ENCODE measurements around the gene SFXN5. TPM values are rescaled to one million over a fixed set of nuclear protein-coding genes. Genes with fewer than 3 reads are reported as not detected.

The SFXN5 gene
- total and polyA plus RNA-seq, 2 donors (not counting 1 experiment from before 2014, with no cell fraction given): 5.8 to 13.9 TPM

GRCh38 chr2:72952961-72953360, 118.6 kb downstream of the SFXN5 start:
- Histone ChIP-seq H4K20me1 (ENCODE audit: control insufficient read depth, extremely low read depth, insufficient read depth, low read length) (no peaks in the 10 kb centered on the region), H3K9me3 (ENCODE audit: control insufficient read depth, insufficient read depth, low read depth, low read length) (no peaks in the 10 kb centered on the region), H3K4me1 (ENCODE audit: control insufficient read depth, extremely low read depth, insufficient read depth, low read length) (no peaks in the 10 kb centered on the region), H3K79me2 (ENCODE audit: control insufficient read depth, insufficient read depth, low read length) (no peaks in the 10 kb centered on the region), H3K4me3 (replicated peaks in 1 of 4; ENCODE audit: control extremely low read depth in 1 of 4, insufficient read depth in 1 of 4, low read depth in 3 of 4, low read length in 4 of 4) (no peak overlapping the region), H3K4me2 (ENCODE audit: extremely low read depth, insufficient read depth, low read length) (no peak overlapping the region), H3K9ac (ENCODE audit: insufficient read depth, low read length) (no peak overlapping the region), H3K36me3 (ENCODE audit: control insufficient read depth, insufficient read depth, low read length) (no peaks in the 10 kb centered on the region), H3K27ac (ENCODE audit: insufficient read depth, low read length) (no peak overlapping the region), H2AFZ (ENCODE audit: low read length) (no peak overlapping the region), H3K27me3 (ENCODE audit: control insufficient read depth, insufficient read depth, low read length) (no peaks in the 10 kb centered on the region)
- TF ChIP-seq EZH2 (IDR thresholded peaks at IDR 0.05; ENCODE audit: low read length, missing control alignments): no peak
- TF ChIP-seq, protein P1, sequence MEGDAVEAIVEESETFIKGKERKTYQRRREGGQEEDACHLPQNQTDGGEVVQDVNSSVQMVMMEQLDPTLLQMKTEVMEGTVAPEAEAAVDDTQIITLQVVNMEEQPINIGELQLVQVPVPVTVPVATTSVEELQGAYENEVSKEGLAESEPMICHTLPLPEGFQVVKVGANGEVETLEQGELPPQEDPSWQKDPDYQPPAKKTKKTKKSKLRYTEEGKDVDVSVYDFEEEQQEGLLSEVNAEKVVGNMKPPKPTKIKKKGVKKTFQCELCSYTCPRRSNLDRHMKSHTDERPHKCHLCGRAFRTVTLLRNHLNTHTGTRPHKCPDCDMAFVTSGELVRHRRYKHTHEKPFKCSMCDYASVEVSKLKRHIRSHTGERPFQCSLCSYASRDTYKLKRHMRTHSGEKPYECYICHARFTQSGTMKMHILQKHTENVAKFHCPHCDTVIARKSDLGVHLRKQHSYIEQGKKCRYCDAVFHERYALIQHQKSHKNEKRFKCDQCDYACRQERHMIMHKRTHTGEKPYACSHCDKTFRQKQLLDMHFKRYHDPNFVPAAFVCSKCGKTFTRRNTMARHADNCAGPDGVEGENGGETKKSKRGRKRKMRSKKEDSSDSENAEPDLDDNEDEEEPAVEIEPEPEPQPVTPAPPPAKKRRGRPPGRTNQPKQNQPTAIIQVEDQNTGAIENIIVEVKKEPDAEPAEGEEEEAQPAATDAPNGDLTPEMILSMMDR (conservative IDR thresholded peaks at IDR 0.05 in 1 of 2, IDR thresholded peaks at IDR 0.05 in 1 of 2; ENCODE audit: low read depth in 1 of 2, low read length in 2 of 2): no peak
- DNase-seq (ENCODE audit: low read depth in 2 of 2): no peak

GRCh38 chr2:72952110-72952823, 119.2 kb downstream of the SFXN5 start:
- Histone ChIP-seq H3K9me3 (ENCODE audit: control insufficient read depth, insufficient read depth, low read depth, low read length) (no peaks in the 10 kb centered on the region), H3K4me1 (ENCODE audit: control insufficient read depth, extremely low read depth, insufficient read depth, low read length) (no peaks in the 10 kb centered on the region), H3K27ac (ENCODE audit: insufficient read depth, low read length) (no peak overlapping the region), H3K4me3 (replicated peaks in 1 of 4; ENCODE audit: control extremely low read depth in 1 of 4, insufficient read depth in 1 of 4, low read depth in 3 of 4, low read length in 4 of 4) (no peak overlapping the region), H3K4me2 (ENCODE audit: extremely low read depth, insufficient read depth, low read length) (no peak overlapping the region), H3K79me2 (ENCODE audit: control insufficient read depth, insufficient read depth, low read length) (no peaks in the 10 kb centered on the region), H3K27me3 (ENCODE audit: control insufficient read depth, insufficient read depth, low read length) (no peaks in the 10 kb centered on the region), H4K20me1 (ENCODE audit: control insufficient read depth, extremely low read depth, insufficient read depth, low read length) (no peaks in the 10 kb centered on the region), H3K36me3 (ENCODE audit: control insufficient read depth, insufficient read depth, low read length) (no peaks in the 10 kb centered on the region), H2AFZ (ENCODE audit: low read length) (no peak overlapping the region), H3K9ac (ENCODE audit: insufficient read depth, low read length) (no peak overlapping the region)
- no peak for DNase-seq (ENCODE audit: low read depth in 2 of 2)
- TF ChIP-seq EZH2 (IDR thresholded peaks at IDR 0.05; ENCODE audit: low read length, missing control alignments): no peak
- TF ChIP-seq, protein P1 (conservative IDR thresholded peaks at IDR 0.05 in 1 of 2, IDR thresholded peaks at IDR 0.05 in 1 of 2; ENCODE audit: low read depth in 1 of 2, low read length in 2 of 2): no peak

- Histone ChIP-seq H3K27me3 (ENCODE audit: control insufficient read depth, insufficient read depth, low read length) (no peaks in the 10 kb centered on the region), H3K36me3 (ENCODE audit: control insufficient read depth, insufficient read depth, low read length) (no peaks in the 10 kb centered on the region), H3K4me1 (ENCODE audit: control insufficient read depth, extremely low read depth, insufficient read depth, low read length) (no peaks in the 10 kb centered on the region), H3K27ac (ENCODE audit: insufficient read depth, low read length) (no peak overlapping the region), H3K9me3 (ENCODE audit: control insufficient read depth, insufficient read depth, low read depth, low read length) (no peaks in the 10 kb centered on the region), H3K9ac (ENCODE audit: insufficient read depth, low read length) (no peak overlapping the region), H2AFZ (ENCODE audit: low read length) (no peak overlapping the region), H3K4me3 (replicated peaks in 1 of 4; ENCODE audit: control extremely low read depth in 1 of 4, insufficient read depth in 1 of 4, low read depth in 3 of 4, low read length in 4 of 4) (no peak overlapping the region), H3K79me2 (ENCODE audit: control insufficient read depth, insufficient read depth, low read length) (no peaks in the 10 kb centered on the region), H3K4me2 (ENCODE audit: extremely low read depth, insufficient read depth, low read length) (no peak overlapping the region), H4K20me1 (ENCODE audit: control insufficient read depth, extremely low read depth, insufficient read depth, low read length) (no peaks in the 10 kb centered on the region)
- TF ChIP-seq, protein P1 (conservative IDR thresholded peaks at IDR 0.05 in 1 of 2, IDR thresholded peaks at IDR 0.05 in 1 of 2; ENCODE audit: low read depth in 1 of 2, low read length in 2 of 2): no peak
- TF ChIP-seq EZH2 (IDR thresholded peaks at IDR 0.05; ENCODE audit: low read length, missing control alignments): no peak
- no peak for DNase-seq (ENCODE audit: low read depth in 2 of 2)
These were observed 120.0 kb downstream of the SFXN5 start for GRCh38 chr2:72951303-72952095.

Measured in fibroblast of lung (primary cell).